ENCODE data around the gene CABP1. TPM values are rescaled to one million over a fixed set of nuclear protein-coding genes. Genes with fewer than 3 reads are reported as not detected.

The CABP1 gene
- total and polyA plus RNA-seq, 4 donors, result 0.05 to 0.12 (median 0.08) TPM; not detected in 1

GRCh38 chr12:120705618-120706017, 65.2 kb downstream of the CABP1 start (continued):
- TF ChIP-seq HNF4G (IDR thresholded peaks at IDR 0.05) (no peak), ZBTB33 (IDR thresholded peaks at IDR 0.05) (no peak), HNF4A (conservative IDR thresholded peaks at IDR 0.05) (peak in 1 of 2 donors; percentile 16), EGR1 (IDR thresholded peaks at IDR 0.05; ENCODE audit: low read depth in 2 of 2) (no peak), RAD21 (IDR thresholded peaks at IDR 0.05) (no peak), ATF3 (IDR thresholded peaks at IDR 0.05) (no peak), SP1 (IDR thresholded peaks at IDR 0.05) (no peak), NR2F2 (IDR thresholded peaks at IDR 0.05) (no peak)

DNA sequence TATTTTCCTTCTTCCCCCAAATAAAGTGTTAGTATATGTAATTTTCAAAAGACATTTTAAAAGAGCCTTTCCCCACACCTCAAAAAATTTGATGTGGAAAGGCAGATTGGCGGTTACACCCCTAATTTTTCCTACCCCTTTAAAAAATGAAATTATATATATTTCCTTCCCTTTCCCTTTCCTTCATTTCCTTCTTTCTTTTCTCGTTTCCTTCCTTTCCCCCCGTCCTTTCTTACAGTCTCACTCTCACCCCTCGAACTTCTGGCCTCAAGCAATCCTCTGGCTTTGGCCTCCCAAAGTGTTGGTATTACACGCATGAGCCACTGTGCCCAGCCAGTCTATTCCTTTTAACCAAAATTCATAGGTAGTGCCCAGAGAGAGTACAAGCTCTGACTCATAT, 65.6 kb downstream of the CABP1 start:
- Histone ChIP-seq H3K27me3 (ENCODE audit: control insufficient read depth in 4 of 4, insufficient read depth in 4 of 4, low read length in 3 of 4) (no peaks in the 10 kb centered on the region), H3K27ac (ENCODE audit: low read depth in 1 of 2, low read length in 2 of 2) (no peak overlapping the region), H3K4me1 (ENCODE audit: control insufficient read depth in 4 of 4, insufficient read depth in 4 of 4, low read length in 3 of 4) (peaks cover 2 to 12% (median 5%) of the 10 kb centered on the region in 4 donors), H3K9ac (ENCODE audit: low read depth in 1 of 2, low read length in 2 of 2) (no peak overlapping the region), H3K9me3 (ENCODE audit: control insufficient read depth in 4 of 4, low read length in 3 of 4) (no peaks in the 10 kb centered on the region), H3K36me3 (ENCODE audit: control insufficient read depth in 4 of 4, insufficient read depth in 3 of 4, low read depth in 1 of 4, low read length in 3 of 4) (peaks cover 0 to 11% (median 2%) of the 10 kb centered on the region in 4 donors), H3K4me3 (ENCODE audit: low read depth in 1 of 3, low read length in 3 of 3) (no peak overlapping the region)
- WGBS, result 87% methylated on average over 5 of the region's 5 CpGs
- no peak for TF ChIP-seq GABPA (IDR thresholded peaks at IDR 0.05 in 1 of 2, conservative IDR thresholded peaks at IDR 0.05 in 1 of 2)
- no peak for TF ChIP-seq HNF4A (conservative IDR thresholded peaks at IDR 0.05)
- TF ChIP-seq RAD21 (IDR thresholded peaks at IDR 0.05), result no peak
- TF ChIP-seq NR2F2 (IDR thresholded peaks at IDR 0.05), result no peak
- TF ChIP-seq ATF3 (IDR thresholded peaks at IDR 0.05), result no peak
- DNase-seq (ENCODE audit: low spot score), result no peak

DNA sequence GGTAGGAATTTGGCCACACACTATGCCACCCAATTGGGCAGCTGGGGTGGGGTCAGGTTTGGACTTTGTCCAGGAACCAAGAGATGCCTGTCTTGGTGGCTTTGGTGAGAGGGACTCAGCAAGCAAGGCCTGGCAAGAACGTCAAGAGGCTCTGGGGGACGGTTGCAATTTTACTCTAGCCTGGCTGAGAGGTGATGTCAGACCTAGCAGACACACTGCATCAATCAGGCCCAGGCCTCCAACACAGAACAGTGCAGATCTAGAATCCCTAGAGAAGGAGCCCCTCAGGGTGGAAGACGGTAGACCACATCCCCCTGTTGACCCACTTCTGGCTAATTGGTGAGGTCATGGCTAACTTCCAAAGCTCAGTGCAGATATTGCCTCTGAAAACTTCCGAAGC, 68.2 kb downstream of the CABP1 start:
- H3K9me3 ChIP-seq (ENCODE audit: control insufficient read depth in 4 of 4, low read length in 3 of 4), result no peaks in the 10 kb centered on the region
- WGBS, result 82% methylated on average over 4 of the region's 4 CpGs
- no peaks in the 10 kb centered on the region for H3K27me3 ChIP-seq (ENCODE audit: control insufficient read depth in 4 of 4, insufficient read depth in 4 of 4, low read length in 3 of 4)
- TF ChIP-seq SP1 (IDR thresholded peaks at IDR 0.05) (no peak), JUND (IDR thresholded peaks at IDR 0.05) (no peak), FOXA1 (IDR thresholded peaks at IDR 0.05) (no peak), REST (IDR thresholded peaks at IDR 0.05) (no peak), TAF1 (conservative IDR thresholded peaks at IDR 0.05) (no peak), EGR1 (IDR thresholded peaks at IDR 0.05; ENCODE audit: low read depth in 2 of 2) (no peak), CTCF (IDR thresholded peaks at IDR 0.05; ENCODE audit: low read depth, low read length, missing input control) (no peak), HNF4A (conservative IDR thresholded peaks at IDR 0.05) (no peak), HNF4G (IDR thresholded peaks at IDR 0.05) (no peak), FOXA2 (IDR thresholded peaks at IDR 0.05) (no peak), GABPA (IDR thresholded peaks at IDR 0.05 in 1 of 2, conservative IDR thresholded peaks at IDR 0.05 in 1 of 2) (no peak), YY1 (IDR thresholded peaks at IDR 0.05) (no peak), MAX (IDR thresholded peaks at IDR 0.05) (no peak), ATF3 (IDR thresholded peaks at IDR 0.05) (no peak), RAD21 (IDR thresholded peaks at IDR 0.05) (no peak), RXRA (IDR thresholded peaks at IDR 0.05) (no peak), ZBTB33 (IDR thresholded peaks at IDR 0.05) (no peak), NR2F2 (IDR thresholded peaks at IDR 0.05) (no peak)
- H3K9ac ChIP-seq (ENCODE audit: low read depth in 1 of 2, low read length in 2 of 2), result no peak overlapping the region
- H3K36me3 ChIP-seq (ENCODE audit: control insufficient read depth in 4 of 4, insufficient read depth in 3 of 4, low read depth in 1 of 4, low read length in 3 of 4), result peaks cover 0 to 5% (median 4%) of the 10 kb centered on the region in 4 donors
- H3K4me3 ChIP-seq (ENCODE audit: low read depth in 1 of 3, low read length in 3 of 3), result no peak overlapping the region
- DNase-seq (ENCODE audit: low spot score), result no peak
- peaks cover 2 to 22% (median 14%) of the 10 kb centered on the region in 4 donors for H3K4me1 ChIP-seq (ENCODE audit: control insufficient read depth in 4 of 4, insufficient read depth in 4 of 4, low read length in 3 of 4)
- H3K27ac ChIP-seq (ENCODE audit: low read depth in 1 of 2, low read length in 2 of 2), result no peak overlapping the region
